Activated CD4-positive, alpha-beta T cell treated with anti-CD3 and anti-CD28 coated beads, Interleukin-2, Interleukin-6, amounts not matched to agents 100 ng/mL and 50 ng/mL, durations not matched to agents 16 hours and 8 hours (primary cell): Measurements from ENCODE around the gene DDT.
"Not testable (repeated sequence)": the region's sequence is repeated elsewhere in the genome, so short reads cannot be mapped to it uniquely, and the experiment has no call there.

Experiments
- DNase-seq: peaks from one replicate; pipeline ENCODE4 v3.0.0-alpha.2; 2020

The DDT gene

GRCh38 chr22:23949764-23950163 is 24.5 kb downstream of the DDT start:
- not testable (repeated sequence) for DNase-seq

GRCh38 chr22:23947391-23947790 is 26.9 kb downstream of the DDT start:
- DNase-seq, result not testable (repeated sequence)

- not testable (repeated sequence) for DNase-seq
Observed at GRCh38 chr22:23940166-23940565, 34.1 kb downstream of the DDT start.

- no peak for DNase-seq
Observed at GRCh38 chr22:23939017-23939357, 35.3 kb downstream of the DDT start.

GRCh38 chr22:23938328-23939016 is 35.8 kb downstream of the DDT start:
- DNase-seq, result no peak

GRCh38 chr22:23926561-23926960 is 47.7 kb downstream of the DDT start:
- DNase-seq, result no peak

- DNase-seq, result no peak
Observed at GRCh38 chr22:23925020-23925606, 49.1 kb downstream of the DDT start.

- no peak for DNase-seq
Observed at GRCh38 chr22:23922921-23923320, 51.3 kb downstream of the DDT start.

GRCh38 chr22:23921586-23922201 is 52.5 kb downstream of the DDT start:
- not testable (repeated sequence) for DNase-seq
